ENCODE measurements around the gene NOP10.

The NOP10 gene

DNA sequence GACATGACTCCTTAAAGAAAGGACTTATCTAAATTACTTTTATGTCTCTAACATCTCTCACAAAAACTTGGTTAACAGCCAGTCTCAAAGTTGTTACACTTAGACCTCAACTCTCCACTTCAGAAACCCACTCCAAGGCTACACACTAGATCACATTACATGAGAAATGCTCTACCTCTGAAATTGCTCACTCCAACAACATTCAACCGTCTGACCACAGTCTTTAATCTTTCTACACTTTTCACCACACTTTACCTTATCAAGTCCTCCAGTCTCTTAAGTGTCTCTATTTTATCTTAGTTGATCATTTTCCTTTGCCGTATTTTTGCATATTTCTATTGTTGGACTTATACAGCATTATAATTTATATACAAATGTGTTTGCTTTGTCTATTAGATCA lies 11.1 kb downstream of the NOP10 start:
- DNase-seq (ENCODE audit: low read depth) = no peak

DNA sequence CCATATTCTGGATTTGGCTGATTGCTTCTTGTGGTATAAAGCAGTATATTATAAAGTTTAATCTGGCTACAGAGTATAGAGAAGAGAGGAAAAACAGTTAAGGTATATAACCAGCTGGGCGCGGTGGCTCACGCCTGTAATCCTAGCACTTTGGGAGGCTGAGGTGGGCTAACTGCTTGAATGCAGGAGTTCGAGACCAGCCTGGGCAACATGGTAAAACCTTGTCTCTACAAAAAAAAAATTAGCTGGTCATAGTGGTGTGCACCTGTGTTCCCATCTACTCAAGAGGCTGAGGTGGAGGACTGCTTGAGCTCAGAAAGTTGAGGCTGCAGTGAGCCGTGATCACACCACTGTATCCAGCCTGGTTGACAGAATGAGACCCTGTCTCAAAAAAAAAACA lies 12.7 kb downstream of the NOP10 start:
- no peak for DNase-seq (ENCODE audit: low read depth)

DNA sequence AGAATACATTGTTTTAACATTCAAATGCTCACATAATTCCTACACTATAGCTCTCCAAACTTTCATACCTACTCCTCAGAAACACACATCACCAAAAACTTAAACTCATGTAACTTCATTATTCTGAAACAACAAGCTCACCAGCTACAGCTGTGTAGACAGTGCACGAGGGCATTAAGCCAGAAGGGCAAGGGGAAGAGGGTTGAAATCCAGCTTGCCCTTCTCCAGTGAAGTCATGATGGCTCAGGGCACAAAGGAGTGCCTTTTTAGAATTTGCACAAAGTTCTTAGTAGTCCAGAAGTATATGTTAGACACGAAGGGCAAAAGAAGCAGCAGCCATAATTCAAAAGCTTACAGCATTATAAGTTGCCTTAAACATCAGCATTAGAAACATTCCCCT lies 13.9 kb downstream of the NOP10 start:
- DNase-seq (ENCODE audit: low read depth) = no peak

DNA sequence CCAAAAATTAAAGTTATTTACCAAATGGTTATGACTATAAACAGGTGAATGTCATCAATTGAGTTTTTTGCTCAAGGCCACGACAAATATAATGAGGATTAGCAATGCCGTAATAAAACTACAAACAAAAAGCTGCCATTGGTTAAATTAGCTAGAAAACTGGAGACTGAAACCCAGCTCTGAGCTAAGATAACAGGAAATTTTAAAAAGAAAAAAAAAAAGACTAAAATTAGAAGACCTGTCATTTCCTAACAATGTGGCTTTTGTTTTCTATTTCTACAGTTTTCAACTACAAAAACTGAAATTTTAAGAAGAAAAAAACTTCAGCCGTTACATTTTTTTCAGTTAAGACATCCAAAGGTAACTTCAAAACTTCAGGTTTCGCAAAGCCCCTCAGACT lies 15.0 kb downstream of the NOP10 start:
- no peak for DNase-seq (ENCODE audit: low read depth)

DNA sequence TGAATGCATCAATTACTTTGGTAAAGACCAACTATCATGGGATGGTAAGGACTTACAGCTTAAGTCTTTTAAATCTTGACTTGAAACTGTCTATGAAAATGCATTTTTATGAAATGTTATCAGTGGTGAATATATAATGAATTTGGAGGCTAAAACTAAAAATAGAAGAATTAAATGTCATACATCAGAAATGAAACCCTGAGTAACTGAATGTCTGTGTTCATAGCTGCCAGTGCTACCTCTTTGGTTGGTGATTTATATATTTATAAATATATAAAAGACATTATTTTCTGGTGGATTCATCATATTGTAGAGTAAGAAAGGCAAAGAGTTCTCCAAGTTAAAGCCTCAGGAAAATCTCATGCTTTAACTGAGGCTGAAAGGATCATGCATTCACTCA lies 17.6 kb downstream of the NOP10 start:
- DNase-seq (ENCODE audit: low read depth) = no peak

DNA sequence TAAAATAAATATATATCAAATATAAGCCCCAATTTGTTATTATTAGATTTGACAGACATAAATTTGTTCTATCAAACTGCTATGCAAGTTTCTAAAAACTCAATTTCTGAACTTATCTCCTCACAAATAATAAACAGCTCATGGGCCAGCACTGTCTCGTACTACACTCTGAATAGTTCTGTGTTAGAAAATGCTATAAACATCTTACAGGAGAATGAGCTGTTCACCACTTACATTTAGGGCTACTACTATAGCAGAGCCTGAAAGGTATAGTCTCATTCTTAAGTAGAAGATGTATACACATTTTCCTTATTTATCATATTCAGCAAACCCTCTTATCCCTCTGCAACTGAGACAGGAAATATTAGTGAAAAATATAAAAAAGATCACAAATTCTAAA lies 18.0 kb downstream of the NOP10 start:
- DNase-seq (ENCODE audit: low read depth) = no peak

DNA sequence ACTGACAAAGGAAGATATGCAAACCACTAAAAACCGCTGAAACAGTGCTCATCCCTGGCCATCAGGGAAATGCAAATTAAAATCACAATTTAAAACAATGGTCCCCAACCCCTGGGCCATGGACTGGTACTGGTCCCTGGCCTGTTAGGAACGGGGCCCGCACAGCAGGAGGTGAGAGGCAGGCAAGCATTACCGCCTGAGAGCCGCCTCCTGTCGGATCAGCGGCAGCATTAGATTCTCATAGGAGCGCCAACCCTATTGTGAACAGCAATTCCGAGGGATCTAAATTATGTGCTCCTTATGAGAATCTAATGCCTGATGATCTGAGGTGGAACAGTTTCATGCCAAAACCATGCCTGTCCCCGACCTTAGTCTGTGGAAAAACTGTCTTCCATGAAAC lies 19.7 kb downstream of the NOP10 start:
- DNase-seq (ENCODE audit: low read depth) = no peak

DNA sequence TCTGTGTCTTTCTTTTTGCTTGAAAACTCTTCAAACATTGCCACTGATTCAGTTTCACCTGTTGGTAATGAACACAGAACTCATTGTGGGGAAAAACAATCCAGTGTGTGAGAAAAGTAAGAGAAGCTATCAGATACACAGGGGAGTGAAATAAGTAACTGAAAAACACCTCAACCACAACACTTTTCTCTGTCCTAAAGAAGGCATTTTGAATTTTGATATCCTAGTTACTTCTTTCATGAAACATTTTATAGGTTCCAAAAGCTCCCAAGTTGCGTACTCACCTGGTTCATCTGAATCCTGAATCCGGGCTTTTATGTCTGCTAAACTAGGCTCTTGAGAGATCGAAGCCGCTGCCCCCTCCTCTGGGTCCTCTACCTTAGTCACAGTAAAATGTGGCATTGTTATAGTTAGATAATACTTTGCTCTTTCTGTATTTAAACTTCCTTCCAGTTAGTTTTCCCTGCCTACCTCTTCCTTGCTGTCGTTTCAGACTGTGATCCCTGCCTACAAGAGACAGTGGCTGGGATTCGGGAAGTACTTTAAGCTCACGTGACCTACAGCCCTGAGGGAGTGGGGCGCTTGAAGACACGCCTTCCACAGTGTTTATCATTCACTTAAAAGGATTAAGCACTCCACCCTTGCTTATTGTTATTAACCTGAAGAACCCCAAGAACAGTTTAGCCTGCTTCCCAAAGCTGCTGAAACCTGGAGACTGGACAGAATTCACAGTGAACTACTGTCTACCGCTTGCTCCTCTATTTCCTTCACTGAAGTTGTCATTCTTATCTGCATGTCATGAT lies 24.5 kb downstream of the NOP10 start:
- DNase-seq (ENCODE audit: low read depth) = no peak

DNA sequence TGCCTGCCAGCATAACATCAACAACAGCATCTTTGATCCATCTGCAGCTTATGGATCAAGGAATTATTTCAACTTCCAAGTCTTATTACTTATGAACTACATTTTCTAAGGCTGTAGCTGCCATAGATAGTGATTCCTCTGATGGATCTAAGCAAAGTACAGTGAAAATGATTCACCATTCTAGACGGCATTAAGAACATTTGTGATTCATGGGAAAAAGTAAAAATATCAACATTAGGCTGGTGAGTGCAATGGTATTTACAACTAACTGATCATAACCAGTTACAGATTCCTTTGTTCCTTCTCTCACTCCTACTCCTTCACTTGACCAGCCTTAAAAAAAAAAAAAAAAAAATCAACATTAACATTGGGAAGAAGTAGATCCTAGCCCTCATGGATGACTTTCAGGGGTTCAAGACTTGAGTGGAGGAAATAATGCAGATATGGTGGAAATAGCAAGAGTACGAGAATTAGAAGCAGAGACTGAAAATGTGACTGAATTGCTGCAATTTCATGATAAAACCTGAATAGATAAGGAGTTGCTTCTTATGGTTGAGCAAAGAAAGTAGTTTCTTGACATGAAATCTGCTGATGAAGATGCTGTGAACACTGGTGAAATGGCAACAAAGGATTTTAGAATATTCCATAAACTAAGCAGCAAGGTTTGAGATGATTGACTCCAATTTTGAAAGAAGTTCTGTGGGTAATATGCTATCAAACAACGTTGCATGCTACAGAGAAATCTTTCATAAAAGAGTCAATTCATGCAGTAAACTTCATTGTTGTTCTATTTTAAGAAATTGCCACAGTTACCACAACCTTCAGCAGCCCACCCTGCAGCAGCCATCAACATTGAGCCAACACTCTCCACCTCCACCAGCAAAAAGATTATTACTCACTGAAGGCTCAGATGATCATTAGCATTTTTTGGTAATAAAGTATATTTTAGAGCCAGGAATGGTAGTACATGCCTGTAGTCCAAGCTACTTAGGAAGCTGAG lies 28.1 kb downstream of the NOP10 start:
- no peak for DNase-seq (ENCODE audit: low read depth)

DNA sequence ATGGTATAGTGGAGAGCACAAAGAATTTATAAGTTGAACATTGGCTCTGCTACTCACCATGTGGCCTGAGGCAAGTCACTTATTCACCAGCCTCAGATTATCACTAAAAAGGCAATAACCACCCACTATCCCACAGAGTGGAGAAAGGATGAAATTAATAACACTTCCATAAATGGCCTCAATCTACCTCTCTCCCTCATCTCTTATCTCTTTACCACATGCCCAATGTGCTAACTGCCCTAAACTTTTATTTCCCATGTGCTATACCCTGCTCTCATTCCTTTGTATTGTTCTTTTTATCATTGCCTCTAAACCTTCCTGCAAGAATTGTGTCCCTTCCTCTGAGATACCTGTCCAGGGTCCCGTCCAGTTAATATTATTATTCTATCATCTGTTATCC lies 31.4 kb downstream of the NOP10 start:
- DNase-seq (ENCODE audit: low read depth) = no peak

DNA sequence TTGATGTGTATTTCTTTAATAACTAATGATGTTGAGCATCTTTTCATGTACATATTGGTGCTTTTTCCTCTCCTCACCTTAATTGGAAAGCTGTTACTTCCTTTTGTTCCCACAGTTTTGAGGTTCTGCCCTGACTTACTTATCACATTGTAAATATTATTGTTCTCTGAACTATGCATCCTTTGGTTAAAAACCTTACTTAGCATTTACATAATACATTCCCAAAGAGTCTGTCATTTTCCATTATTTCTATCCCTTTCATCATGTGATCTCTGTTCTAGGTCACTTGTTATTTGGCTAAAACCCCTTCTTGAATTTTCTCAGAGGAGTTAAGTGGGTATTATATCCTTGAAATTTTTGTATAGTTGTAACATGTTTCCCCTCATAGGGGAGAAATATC lies 38.3 kb downstream of the NOP10 start:
- DNase-seq (ENCODE audit: low read depth) = no peak

DNA sequence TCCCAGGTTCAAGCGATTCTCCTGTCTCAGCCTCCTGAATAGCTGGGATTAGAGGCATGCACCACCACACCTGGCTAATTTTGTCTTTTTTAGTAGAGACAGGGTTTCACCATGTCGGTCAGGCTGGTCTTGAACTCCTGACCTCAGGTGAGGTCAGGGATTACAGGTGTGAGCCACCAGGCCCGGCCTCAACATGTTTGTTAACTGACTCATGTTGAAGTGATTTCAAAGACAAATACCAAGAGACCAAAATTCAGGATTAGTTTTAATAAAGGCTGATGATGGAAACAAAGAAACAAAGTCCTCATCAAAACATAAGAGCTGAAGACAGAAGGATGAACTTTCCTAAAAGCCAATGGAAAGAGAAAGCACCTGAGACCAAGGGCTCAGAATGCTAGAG lies 41.9 kb downstream of the NOP10 start:
- DNase-seq (ENCODE audit: low read depth) = no peak

DNA sequence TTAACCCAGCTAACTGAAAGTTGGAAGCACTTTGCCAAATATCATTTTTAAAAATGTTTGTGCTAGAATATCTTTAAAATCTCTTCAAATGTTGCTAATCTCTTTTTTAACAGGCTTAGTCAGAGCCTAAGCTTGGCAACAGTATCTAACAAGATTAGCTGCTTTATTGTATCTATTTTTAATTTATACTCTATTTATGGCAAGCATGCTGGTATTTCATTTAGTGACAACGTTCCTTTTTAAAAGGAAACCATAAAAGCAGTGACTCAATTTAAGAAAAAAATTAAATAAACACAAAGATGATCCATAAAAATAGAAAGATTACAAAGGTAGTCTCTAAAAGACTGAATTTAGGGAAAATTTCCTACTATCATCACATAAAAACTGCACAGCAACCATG lies 45.9 kb downstream of the NOP10 start:
- no peak for DNase-seq (ENCODE audit: low read depth)

DNA sequence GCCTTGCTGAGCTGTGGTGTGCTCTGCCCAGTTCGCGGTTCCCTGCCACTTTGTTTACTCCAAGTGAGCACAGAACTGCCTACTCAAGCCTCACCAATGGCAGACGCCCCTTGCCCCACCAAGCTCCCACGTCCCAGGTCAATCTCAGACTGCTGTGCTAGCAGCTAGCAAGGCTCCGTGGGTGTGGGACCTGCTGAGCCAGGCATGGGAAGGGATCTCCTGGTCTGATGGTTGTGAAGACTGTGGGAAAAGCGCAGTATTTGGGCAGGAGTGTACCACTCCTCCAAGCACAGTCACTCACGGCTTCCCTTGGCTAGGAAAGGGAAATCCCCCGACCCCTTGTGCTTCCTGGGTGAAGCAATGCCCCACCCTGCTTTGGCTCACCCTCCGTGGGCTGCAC lies 50.3 kb downstream of the NOP10 start:
- DNase-seq (ENCODE audit: low read depth) = no peak

Measured in stimulated activated CD8-positive, alpha-beta memory T cell treated with anti-CD3 and anti-CD28 coated beads, Interleukin-7, amount 100 ng/mL, for 24 hours (primary cell).